ENCODE data around the gene NUTM2G.
"Not testable (repeated sequence)": the region's sequence is repeated elsewhere in the genome, so short reads cannot be mapped to it uniquely, and the experiment has no call there.

The NUTM2G gene, protein sequence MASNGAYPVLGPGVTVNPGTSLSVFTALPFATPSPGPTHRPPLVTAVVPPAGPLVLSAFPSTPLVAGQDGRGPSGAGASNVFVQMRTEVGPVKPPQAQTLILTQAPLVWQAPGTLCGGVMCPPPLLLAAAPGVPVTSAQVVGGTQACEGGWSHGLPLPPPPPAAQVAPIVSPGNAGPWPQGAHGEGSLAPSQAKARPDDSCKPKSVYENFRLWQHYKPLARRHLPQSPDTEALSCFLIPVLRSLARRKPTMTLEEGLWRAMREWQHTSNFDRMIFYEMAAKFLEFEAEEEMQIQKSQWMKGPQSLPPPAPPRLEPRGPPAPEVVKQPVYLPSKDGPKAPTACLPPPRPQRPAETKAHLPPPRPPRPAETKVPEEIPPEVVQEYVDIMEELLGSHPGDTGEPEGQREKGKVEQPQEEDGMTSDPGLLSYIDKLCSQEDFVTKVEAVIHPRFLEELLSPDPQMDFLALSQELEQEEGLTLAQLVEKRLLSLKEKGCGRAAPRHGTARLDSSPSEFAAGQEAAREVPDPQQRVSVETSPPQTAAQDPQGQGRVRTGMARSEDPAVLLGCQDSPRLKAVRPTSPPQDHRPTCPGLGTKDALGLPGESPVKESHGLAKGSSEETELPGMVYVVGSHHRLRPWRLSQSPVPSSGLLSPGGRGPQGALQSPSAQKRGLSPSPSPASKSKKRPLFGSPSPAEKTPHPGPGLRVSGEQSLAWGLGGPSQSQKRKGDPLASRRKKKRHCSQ

DNA sequence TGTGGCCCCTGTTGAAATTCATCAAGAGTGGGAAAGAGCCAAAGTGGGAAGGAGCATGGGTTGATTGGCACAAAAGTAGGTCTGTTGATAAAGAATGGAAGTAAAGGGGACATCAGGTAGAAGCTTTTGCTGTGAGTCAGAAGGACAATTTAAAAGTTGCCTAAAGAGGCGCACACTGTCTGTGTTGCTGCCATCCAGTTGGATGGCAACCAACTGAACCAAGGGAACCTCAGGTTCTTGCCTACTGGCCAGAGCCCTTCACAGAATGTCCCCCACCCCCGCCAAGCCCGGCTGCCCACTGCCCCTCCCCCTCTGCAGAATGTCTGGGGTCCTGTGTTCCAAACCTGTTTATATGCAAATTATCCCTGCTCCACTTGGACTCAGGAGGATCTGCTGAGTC, at the start of gene NUTM2G:
Gene NUTM2G, plus strand, starts transcription at position 301 of the 400 bp plus-strand sequence. CDS start 182 bp downstream, outside the sequence.
- DNase-seq: not testable (repeated sequence)

DNA sequence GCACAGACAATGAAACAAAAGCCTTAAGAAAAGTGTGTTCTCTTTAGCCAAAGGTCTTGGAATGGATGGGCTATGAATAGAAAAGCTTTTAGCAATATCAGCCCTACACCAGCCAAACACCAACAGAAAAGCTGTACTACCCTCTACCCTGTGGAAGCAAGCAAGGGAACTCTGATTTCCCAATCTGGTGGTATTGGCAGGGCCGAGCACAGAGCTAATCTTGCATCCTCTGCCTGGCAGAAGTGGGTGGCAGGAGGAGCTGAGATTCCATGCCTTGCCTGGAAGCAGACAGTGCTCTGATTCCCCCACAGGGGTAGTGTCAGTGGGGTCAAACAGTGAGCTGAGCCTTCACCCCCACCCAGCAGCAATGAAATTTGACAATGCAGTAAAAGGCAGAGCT, 44.7 kb upstream of the NUTM2G start:
- DNase-seq: no peak

DNA sequence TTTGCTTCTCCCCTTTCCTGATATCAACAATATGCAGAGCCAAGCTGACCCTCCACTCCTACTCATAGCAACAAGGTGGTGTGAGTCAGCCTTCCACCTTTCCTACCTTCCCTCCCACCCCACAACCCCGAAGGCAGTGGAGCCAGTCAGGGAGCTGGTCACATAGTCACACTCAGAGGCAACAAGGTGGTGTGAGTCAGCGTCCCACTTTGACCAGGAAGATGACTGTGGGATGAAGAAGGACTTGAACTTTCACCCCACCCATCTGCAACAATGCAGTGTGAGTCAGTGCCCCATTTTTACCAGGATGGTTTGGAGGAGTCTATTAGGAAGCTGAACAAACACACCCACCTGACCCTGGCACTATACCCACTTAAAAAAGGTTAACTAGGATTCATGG, 44.2 kb upstream of the NUTM2G start:
- no peak for DNase-seq

DNA sequence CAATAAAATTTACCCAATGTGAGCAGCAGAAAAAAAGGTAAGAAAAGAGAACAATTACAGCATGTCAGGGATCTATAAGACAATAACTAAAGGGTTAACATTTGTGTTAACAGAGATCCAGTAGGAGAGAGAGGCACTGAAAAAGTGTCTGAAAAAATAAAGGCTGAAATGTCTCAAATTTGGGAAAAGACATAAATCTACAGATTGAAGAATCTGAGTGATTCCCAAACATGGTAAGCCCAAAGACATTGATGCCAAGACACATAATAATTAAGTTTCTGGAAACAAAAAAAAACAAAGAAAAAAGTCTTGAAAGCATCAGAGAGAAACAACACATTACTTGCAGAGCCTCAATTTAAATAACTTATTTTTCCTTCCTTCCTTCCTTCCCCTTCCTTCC, 43.2 kb upstream of the NUTM2G start:
- no peak for DNase-seq

DNA sequence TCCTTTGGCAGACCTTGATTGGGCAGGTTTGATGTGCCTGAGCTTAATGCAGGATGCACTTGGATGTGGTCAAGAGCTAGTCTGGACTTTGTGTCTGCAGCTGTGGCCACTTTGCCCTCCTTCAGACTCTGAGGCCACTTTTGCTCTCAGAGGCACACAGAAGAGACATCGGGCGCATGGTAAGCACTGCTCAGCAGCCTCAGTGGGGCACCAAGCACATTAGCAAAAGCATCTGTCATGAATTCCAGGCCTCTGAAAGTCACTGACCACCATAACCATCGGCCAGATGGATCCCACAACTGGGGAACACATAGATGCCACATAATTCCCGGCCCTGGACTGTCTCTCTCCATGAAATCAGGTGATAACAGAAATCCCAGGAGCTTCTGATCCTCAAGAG, 40.1 kb upstream of the NUTM2G start:
- DNase-seq: no peak

DNA sequence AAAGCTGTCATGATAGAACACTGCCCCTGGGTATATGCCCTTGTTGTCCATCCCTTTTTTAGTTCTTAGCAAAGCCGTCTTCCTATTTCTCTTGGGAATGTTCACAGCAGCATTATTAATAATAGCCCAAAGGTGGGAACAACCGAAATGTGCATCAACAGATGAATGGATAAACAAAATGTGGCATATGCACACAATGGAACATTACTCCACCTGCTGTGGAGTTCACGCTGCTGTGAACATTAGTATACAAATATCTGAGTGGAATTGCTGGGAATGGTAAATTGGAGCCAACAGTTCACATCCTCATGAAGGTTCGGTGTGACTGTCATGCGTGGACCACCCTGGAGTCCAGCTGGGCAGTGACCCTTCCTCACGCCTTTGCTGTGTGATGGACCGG, 36.5 kb upstream of the NUTM2G start:
- no peak for DNase-seq

DNA sequence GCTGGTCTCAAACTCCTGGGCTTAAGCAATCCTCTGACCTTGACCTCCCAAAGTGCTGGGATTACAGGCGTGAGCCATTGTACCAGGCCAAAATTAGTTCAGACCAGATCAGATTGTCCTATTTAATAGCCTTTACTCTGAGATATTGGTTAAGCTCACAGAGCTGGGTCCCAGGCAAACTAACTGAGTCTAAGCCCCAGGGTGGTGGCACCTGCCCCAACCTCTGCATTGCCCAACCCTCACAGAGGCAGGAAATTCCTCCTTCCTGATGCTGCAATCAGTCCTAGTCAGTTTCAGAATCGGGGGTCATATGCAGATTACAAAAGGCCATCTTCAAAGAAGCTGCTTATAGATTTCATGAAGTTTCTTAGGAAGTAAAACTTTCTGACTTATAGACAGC, 28.6 kb upstream of the NUTM2G start:
- not testable (repeated sequence) for DNase-seq

DNA sequence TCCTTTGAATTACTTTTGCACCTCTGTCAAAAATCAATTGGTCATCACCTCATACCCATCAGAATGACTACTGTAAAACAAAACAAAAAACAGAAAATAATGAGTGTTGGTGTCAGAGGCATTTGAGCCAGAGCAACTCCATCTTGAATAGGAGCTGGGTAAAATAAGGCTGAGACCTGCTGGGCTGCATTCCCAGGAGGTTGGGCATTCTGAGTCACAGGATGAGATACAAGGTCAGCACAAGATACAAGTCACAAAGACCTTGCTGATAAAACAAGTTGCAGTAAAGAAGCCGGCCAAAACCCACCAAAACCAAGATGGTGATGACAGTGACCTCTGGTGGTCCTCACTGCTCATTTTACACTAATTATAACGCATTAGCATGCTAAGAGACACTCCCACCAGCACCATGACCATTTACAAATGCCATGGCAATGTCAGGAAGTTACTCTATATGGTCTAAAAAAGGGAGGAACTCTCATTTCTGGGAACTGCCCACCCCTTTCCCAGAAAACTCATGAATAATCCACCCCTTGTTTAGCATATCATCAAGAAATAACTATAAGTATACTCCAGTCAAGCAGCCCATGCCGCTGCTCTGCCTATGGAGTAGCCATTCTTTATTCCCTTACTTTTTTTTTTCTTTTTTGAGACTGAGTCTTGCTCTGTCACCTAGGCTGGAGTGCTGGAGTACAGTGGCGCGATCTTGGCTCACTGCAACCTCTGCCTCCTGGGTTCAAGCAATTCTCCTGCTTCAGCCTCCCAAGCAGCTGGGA, 23.5 kb upstream of the NUTM2G start:
- not testable (repeated sequence) for DNase-seq

DNA sequence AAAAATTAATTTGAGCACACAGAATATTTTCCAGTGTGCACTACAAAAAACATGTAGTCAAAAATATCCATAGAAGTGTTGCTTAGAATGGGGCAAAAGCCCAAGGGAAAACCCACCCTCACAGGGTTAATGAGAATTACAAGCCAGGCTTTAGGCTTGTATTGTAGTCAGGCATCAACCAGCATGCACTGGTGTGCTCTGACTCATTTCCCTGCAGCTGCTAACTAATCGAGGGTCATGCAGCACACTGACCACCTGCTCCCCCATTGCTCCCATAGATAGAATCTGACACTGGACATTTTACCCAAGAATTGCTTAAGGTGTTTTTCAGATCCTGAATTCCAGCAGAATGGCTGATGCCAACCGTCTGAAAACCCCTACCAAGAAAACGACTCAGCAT, 20.2 kb upstream of the NUTM2G start:
- not testable (repeated sequence) for DNase-seq

DNA sequence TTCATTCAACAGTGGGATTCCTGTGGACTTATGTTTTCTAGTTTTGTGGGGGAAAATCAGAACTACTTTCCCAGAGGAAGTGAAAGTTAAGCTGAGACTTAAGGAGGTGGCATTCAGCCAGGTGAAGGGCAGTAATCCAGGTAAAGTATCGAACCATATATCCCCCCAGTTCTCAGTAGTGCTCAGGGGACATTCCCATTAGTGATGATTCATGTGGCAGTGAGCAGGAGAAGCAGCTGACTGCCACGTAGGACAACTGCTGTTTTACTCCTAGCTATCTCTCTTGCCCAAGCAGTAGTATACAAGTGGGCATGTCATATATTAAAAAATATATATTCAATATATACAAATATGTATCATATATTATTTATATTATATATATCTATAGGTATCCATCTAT, 13.1 kb upstream of the NUTM2G start:
- not testable (repeated sequence) for DNase-seq

DNA sequence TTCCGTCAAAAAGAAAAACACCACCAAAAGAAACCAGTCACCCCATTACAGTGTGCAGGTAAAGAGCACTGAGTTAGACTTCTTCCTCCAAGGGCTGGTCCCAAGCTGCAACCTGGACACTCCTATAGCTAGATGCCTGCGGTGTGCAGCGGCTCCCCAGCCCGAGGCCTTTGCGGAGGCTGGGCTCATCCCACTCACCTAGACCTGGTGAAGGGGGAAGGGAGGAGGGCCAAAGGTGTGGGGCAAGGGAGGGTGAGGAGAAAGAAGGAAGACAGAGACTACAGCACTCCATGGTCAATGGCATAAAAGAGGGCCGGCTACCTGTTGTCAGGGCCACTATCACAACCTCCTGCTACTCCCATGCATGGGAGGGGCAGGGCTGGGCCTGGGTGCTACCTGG, 12.1 kb upstream of the NUTM2G start:
- DNase-seq: not testable (repeated sequence)

DNA sequence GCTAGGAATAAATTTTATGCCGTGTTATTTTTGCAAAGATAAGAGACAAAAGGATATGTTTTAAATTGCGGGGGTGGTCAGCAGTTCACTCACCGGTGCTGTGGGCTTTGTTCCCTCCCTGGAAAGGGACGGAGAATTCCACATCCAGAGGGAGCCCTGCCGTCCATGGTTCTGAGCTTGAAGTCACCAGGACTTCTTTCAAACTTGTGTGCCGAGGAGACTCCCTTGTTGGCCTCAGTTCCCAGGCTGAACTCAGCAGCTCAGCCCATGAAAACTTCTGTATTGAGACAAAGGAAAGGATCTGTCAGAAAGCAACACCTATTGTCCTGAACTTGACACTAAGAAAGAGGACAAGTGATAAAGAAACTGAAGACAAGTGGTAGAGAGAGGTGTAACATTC, 10.1 kb upstream of the NUTM2G start:
- not testable (repeated sequence) for DNase-seq

DNA sequence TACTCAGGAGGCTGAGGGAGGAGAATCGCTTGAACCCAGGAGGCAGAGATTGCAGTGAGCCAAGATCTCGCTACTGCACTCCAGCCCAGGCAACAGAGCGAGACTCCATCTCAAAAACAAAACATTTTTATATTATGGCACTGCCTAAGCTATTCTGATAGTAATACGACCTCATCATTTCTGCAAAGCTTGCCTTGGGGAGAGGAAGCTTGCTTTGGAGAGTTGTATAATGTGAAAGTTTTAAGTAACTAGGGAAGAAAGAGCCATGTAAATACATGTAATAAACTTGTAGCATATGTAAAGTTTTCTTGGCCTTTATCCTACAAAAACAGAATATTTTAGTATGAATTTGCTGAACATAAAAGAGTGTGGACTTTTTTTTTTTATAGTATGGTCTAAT, 7.8 kb upstream of the NUTM2G start:
- DNase-seq: not testable (repeated sequence)

DNA sequence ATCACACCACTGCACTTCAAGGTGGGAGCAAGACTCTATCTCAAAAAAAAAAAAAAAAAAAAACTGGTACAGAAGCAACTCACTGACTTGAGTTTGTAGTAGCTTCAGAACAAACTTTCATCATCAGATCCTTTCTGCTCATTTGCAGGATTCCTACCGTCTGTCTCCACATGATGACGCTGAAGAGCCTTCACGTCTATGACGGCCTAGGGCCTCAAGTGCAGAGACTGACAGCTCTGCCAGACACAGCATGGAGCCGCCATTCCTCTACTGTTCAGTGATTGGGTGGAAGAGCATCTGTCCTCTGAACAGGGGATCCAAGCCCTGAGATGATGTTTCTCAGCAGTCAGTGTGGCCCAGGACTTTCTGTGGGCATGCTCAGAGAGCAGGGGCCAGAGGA, 3.1 kb upstream of the NUTM2G start:
- not testable (repeated sequence) for DNase-seq

DNA sequence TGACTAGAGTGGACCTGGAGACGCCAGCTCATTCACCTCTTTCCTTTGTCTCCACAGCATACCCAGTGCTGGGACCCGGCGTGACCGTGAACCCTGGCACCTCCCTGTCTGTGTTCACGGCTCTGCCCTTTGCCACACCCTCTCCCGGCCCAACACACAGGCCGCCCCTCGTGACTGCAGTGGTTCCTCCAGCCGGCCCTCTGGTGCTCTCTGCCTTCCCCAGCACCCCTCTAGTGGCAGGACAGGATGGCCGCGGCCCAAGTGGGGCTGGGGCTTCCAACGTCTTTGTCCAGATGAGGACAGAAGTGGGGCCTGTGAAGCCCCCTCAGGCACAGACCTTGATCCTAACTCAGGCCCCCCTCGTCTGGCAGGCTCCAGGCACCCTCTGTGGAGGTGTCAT, 3.0 kb downstream of the NUTM2G start:
- not testable (repeated sequence) for DNase-seq

DNA sequence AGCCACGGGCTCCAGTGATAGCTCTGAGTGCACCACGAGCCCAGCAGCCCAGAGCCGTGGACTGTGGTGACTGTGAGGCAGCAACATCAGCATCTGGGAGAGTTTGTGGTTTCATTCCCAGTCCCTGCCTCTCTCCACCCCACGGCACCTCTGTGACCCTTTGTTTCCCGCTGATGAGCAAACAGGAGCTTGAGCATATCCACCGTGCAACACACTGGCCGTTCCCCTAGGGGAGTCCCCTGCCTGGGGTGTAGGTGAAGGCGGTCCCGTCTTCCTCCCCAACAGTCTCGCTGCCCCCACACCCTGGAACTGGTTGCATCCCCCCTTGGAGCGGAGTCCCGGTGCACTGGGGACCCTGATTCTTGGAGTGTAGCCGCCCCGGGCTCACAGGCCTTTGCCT, 5.5 kb downstream of the NUTM2G start:
- not testable (repeated sequence) for DNase-seq

DNA sequence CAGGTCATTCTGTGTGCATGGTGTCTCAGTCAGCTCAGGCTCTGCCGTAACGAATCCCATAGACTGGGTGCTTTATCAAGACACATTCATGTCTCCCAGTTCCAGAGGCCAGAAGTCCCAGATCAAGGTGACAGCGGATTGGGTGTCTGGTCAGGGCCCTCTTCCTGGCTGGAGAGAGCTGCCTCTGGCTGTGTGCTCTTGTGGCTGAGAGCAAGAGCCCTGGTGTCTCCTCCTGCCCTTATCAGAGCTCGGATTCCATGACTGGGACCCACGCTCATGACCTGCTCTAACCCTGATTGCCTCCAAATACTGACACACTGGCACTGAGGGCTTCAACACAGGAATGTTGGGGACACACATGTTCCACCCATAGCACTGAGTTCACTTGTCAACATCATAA, 6.1 kb downstream of the NUTM2G start:
- DNase-seq: not testable (repeated sequence)

DNA sequence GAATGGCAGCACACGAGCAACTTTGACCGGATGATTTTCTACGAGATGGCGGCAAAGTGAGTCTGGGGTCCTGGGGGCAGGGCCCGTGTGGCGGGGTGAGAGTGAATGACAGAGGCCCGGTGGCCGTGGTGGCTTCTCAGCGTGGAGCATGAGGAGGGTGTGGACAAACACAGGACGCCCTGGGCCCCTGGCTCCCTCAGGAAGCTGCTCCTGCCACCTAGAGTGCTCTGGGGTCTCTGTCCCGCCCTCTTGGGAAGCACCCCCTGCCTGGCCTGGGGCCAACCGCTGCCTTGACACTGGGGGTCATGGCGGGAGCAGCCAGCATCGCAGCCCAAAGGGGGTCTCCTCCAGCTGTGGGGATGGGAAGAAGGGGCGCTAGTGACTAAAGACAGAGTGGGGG, 6.8 kb downstream of the NUTM2G start:
- DNase-seq: not testable (repeated sequence)

DNA sequence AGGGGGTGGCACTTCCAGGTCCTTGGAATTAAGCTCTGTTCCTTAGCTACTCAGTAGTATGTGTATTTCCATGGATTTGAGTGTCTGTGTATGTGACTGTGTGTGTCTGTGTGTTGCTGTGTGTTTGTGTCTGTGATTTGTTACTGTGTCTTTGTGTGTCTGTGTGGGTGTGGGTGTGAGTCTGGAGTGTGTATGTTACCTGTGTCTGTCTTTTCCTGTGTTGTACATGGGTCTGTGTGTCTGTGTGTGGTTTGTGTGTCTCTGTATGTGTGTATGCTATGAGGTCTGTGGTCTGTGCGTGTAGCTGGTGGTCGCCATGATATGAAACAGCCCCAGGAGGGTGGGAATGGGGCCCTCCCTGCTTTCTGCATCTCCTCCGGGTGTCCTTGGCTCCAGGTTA, 8.8 kb downstream of the NUTM2G start:
- not testable (repeated sequence) for DNase-seq

DNA sequence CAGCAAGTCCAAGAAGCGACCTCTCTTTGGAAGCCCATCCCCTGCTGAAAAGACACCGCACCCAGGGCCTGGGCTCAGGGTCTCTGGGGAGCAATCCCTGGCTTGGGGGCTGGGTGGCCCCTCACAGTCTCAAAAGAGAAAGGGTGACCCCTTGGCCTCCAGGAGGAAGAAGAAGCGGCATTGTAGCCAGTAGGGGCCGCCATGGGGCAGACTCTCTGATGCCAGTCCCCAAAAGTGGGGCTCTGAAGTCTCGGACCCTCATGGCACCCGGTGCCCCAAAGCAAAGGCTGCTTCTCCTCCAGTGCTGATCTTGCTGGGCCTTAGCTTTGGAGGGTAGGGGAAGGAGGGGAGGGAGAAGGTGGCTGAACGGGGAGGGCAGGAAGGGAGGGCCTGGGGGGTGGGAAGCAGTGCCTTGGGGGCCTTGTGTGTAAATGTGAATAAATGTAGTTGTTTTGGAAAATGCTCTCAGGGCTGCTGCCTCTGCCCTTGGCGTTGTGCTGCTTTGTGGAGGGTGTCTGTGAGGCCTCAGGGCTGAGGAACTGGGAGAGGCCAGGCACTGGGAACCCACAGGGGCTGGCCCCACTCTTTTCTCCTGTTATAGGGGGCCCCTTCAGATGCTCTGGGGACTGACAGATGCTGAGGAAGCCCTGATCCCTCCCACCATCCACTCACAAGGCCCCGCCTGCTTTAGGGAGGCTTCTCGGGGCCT, 10.5 kb downstream of the NUTM2G start:
- not testable (repeated sequence) for DNase-seq

DNA sequence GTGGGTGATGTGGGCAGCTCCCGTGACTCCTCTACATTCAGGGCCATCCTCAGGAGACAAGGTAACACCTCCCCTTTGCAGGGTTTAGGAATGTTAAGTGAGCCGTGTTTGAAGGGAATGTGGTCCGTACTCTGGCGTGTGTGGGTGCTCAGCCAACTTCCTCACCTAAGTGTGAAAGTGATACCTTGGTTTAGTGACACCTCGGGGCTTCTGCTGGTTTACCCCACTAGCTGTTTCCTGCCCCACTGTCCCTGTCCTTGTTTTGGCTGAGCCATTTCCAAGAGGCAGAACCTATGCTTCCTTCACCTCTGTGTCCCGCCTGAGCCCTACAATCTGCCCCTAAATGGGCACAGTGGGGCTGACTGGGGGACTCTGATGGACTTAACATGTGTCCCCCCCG, 12.3 kb downstream of the NUTM2G start:
- DNase-seq: not testable (repeated sequence)

DNA sequence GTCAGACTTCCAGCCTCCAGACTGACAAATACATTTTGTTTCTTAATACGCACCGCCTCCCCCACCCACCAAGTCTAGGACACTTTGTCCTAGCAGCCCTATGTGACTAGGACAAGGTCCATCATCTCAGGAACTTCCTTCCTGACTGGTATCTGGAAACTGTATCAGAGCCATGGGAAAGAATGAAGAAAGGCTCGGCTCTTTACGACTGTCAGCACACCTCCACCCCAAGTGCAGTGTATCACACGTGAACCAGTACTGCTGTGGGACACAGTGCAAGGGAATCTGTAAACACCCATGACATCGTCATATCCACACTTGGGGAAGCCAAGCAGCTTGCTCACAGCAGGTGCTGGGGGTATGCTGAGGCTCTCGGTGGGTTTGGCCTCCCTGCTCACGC, 13.0 kb downstream of the NUTM2G start:
- not testable (repeated sequence) for DNase-seq

DNA sequence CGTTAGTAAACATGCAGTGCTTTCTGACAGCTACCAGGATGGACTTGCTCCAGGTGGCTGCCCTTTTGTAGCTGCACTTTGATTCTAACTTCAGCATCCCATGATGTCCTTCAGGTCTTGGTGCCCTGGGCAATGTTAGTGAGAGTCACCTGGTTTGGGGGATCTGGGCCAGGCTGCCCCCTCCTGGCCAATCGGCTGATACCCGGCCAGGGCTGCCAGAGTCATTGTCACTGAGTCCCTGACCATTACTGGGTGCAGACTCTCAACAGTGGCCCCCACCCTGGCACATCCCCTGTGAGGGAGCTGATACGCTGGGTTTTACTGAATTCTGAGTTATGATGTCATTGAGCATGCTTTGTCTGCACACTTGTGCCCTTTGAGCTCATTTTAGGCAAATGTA, 13.5 kb downstream of the NUTM2G start:
- DNase-seq: not testable (repeated sequence)

Data from activated naive CD4-positive, alpha-beta T cell (primary cell).